Upper lobe of right lung (tissue), 1 donor: ENCODE data around the gene SOS1. TPM values are rescaled to one million over a fixed set of nuclear protein-coding genes. Genes with fewer than 3 reads are reported as not detected.

Source experiments
- ATAC-seq: fragments of 200-7000 bp; cut with Tn5 transposase; one replicate; pipeline ENCODE4 v1.9.1; 2020; ENCODE audit warnings: mild to moderate bottlenecking, moderate library complexity
- DNase-seq: peaks from one replicate; pipeline ENCODE4 v3.0.0-alpha.2; 2020
- H3K27ac ChIP-seq: fragments of 200-600 bp; one replicate; pipeline ENCODE4 v1.8.0; 2022
- H3K27me3 ChIP-seq: fragments of 200-600 bp; one replicate; pipeline ENCODE4 v1.8.0; 2022; ENCODE audit warnings: mild to moderate bottlenecking
- H3K36me3 ChIP-seq: fragments of 200-600 bp; one replicate; pipeline ENCODE4 v1.8.0; 2022
- H3K4me1 ChIP-seq: fragments of 200-600 bp; one replicate; pipeline ENCODE4 v1.8.0; 2022
- H3K4me3 ChIP-seq: fragments of 200-600 bp; one replicate; pipeline ENCODE4 v1.8.0; 2022; ENCODE audit warnings: mild to moderate bottlenecking
- H3K9me3 ChIP-seq: fragments of 200-600 bp; one replicate; pipeline ENCODE4 v1.8.0; 2022
- CTCF ChIP-seq: fragments of 200-600 bp; IDR thresholded peaks from one replicate; pipeline ENCODE4 v1.8.0; 2022; ENCODE audit warnings: antibody characterized with exemption
- intact Hi-C: fragments of 100-400 bp; cut with DNase I; formaldehyde crosslinking; loops from one replicate; pipeline ENCODE4 v1.11.0; 2022
- total RNA-seq: library from RNA; stranded (reverse); fragmentation: NEBNext Ultra II Directional; extraction: Animal tissue kit (Norgen Biotek cat#: 25700); gene quantifications from one replicate; pipeline ENCODE4 v1.2.1, GENCODE V29; 2021
- donor health status: DM: no; HTN: yes; CAD: no; lungs with severe emphysema.

Gene SOS1
- total RNA-seq, 1 donor from 2014 or later: 37.0 TPM

- H3K27ac ChIP-seq: no peak overlapping the region
- ATAC-seq (no peak), DNase-seq (no peak)
- no peaks in the 10 kb centered on the region for H3K27me3 ChIP-seq
- no peak overlapping the region for H3K4me3 ChIP-seq
- no peaks in the 10 kb centered on the region for H3K4me1 ChIP-seq
- TF ChIP-seq CTCF: no peak
- no peaks in the 10 kb centered on the region for H3K9me3 ChIP-seq
- H3K36me3 ChIP-seq: peaks cover 81% of the 10 kb centered on the region
- intact Hi-C loops: no loop called here
Observed at GRCh38 chr2:39008665-39009064, 112.2 kb downstream of the SOS1 start.

GRCh38 chr2:39007875-39008504 is 112.9 kb downstream of the SOS1 start:
- no peak overlapping the region for H3K27ac ChIP-seq
- H3K9me3 ChIP-seq: no peaks in the 10 kb centered on the region
- H3K27me3 ChIP-seq: no peaks in the 10 kb centered on the region
- intact Hi-C loops: no loop called here
- no peak overlapping the region for H3K4me3 ChIP-seq
- ATAC-seq (no peak), DNase-seq (no peak)
- no peaks in the 10 kb centered on the region for H3K4me1 ChIP-seq
- TF ChIP-seq CTCF: no peak
- peaks cover 81% of the 10 kb centered on the region for H3K36me3 ChIP-seq

GRCh38 chr2:39000552-39000951 is 120.3 kb downstream of the SOS1 start:
- Histone ChIP-seq H3K36me3 (peaks cover 84% of the 10 kb centered on the region), H3K27ac (no peak overlapping the region), H3K9me3 (no peaks in the 10 kb centered on the region), H3K4me3 (no peak overlapping the region), H3K27me3 (no peaks in the 10 kb centered on the region), H3K4me1 (no peaks in the 10 kb centered on the region)
- ATAC-seq (no peak), DNase-seq (no peak)
- no peak for TF ChIP-seq CTCF
- intact Hi-C loops: no loop called here

GRCh38 chr2:38997781-38998180 is 123.1 kb downstream of the SOS1 start:
- DNase-seq: no peak
- intact Hi-C loops: no loop called here
- no peak for TF ChIP-seq CTCF
- Histone ChIP-seq H3K27ac (no peak overlapping the region), H3K4me3 (no peak overlapping the region), H3K9me3 (no peaks in the 10 kb centered on the region), H3K36me3 (peaks cover 90% of the 10 kb centered on the region), H3K4me1 (no peaks in the 10 kb centered on the region), H3K27me3 (no peaks in the 10 kb centered on the region)
- ATAC-seq: peak; percentile 76

GRCh38 chr2:38991899-38992298 is 129.0 kb downstream of the SOS1 start:
- Histone ChIP-seq H3K36me3 (peaks cover 94% of the 10 kb centered on the region), H3K4me3 (no peak overlapping the region)

More at GRCh38 chr2:38991899-38992298, 129.0 kb downstream of the SOS1 start:
- intact Hi-C loops: no loop called here
- Histone ChIP-seq H3K27ac (no peak overlapping the region), H3K4me1 (no peaks in the 10 kb centered on the region), H3K9me3 (no peaks in the 10 kb centered on the region), H3K27me3 (no peaks in the 10 kb centered on the region)
- ATAC-seq (no peak), DNase-seq (no peak)
- TF ChIP-seq CTCF: no peak
